Measurements from ENCODE around the gene KCNIP1.

GRCh38 chr5:170774831-170775230 lies 271.0 kb downstream of the KCNIP1 start:
- TF ChIP-seq HNRNPK (IDR thresholded peaks at IDR 0.05; ENCODE audit: low read depth, low read length, poor library complexity, severe bottlenecking) (no peak), CREB1 (IDR thresholded peaks at IDR 0.05) (no peak), CREB1 (CRISPR knock-in tag; IDR thresholded peaks at IDR 0.05) (no peak)
